Left lobe of liver (tissue), 2 donors: ENCODE data around the gene AHSG. TPM values are rescaled to one million over a fixed set of nuclear protein-coding genes. Genes with fewer than 3 reads are reported as not detected.
A peak's percentile ranks its signal among the peaks of the same experiment; 100 is the strongest.
"Not testable (repeated sequence)": the region's sequence is repeated elsewhere in the genome, so short reads cannot be mapped to it uniquely, and the experiment has no call there.

ENCODE experiments used
- ATAC-seq: fragments of 200-7000 bp; cut with Tn5 transposase; one replicate; pipeline ENCODE4 v1.9.1; 2020; ENCODE audit warnings: mild to moderate bottlenecking, moderate library complexity
- DNase-seq: peaks from one replicate; pipeline ENCODE4 v3.0.0-alpha.2; 2020; ENCODE audit warnings: low spot score
- total RNA-seq: library from RNA; stranded (reverse); gene quantifications from one replicate; pipeline ENCODE4 v1.2.1, GENCODE V29; 2021
- donor health status: DM: no; HTN: no; CAD: no; lungs with moderate emphysema.
- donor health status: DM: no; HTN: yes; CAD: no.

The AHSG gene, protein sequence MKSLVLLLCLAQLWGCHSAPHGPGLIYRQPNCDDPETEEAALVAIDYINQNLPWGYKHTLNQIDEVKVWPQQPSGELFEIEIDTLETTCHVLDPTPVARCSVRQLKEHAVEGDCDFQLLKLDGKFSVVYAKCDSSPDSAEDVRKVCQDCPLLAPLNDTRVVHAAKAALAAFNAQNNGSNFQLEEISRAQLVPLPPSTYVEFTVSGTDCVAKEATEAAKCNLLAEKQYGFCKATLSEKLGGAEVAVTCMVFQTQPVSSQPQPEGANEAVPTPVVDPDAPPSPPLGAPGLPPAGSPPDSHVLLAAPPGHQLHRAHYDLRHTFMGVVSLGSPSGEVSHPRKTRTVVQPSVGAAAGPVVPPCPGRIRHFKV
- 763 TPM for total RNA-seq

DNA sequence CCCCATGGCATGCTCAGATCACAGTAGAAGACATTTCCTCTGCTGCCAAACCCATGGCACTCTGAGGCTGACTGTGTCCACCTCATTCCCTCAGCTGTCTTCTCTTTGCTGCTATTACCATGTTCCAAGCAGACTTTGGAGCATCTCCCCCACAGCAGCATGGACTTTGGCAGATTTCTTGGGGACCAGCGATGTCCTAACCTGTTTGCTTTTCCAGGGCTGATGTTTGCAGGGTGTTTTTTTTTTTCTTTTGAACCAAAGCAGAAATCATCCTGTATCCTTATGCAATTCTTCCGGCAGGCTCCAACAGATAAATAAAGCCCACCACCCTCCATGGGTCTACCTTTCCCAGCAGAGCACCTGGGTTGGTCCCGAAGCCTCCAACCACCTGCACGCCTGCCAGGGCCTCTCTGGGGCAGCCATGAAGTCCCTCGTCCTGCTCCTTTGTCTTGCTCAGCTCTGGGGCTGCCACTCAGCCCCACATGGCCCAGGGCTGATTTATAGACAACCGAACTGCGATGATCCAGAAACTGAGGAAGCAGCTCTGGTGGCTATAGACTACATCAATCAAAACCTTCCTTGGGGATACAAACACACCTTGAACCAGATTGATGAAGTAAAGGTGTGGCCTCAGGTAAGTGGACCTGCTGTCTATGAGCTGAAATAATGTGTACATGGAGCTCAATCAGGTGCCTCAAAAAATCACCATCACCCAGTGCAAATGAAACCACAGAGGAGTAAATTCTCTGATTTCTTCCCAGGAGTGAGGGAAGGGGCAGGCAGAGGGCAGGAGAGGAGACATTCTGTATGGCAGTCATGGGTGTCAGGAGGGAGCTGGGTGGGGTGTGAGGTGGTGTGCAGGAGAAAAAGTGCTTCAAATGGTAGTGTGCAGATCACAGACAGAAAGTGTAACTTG lies at the start of gene AHSG:
Gene AHSG, plus strand, starts transcription at position 340 of the 916 bp plus-strand sequence. Its CDS starts 82 bp downstream, at position 422.
- ATAC-seq (peak; percentile 61), DNase-seq (peak; percentile 89)

GRCh38 chr3:186564586-186564985 lies 48.3 kb upstream of the AHSG start:
- no peak for ATAC-seq
- DNase-seq, result no peak

DNA sequence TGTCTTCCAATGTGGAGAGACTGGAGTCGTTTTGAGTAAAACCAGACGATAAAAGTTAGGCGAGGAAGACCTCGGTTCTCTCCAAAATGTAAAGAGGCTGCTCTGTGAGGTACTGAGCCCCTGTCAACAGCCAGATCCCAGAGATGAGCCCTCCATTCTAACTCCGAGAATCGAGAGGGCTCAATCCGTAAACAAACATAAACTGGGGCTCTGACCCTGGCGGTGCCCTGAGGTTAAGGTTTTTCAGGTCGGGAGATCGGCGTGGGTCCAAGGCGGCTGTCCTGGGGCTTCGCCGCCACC lies 46.1 kb upstream of the AHSG start:
- DNase-seq, result no peak
- peak; percentile 32 for ATAC-seq

DNA sequence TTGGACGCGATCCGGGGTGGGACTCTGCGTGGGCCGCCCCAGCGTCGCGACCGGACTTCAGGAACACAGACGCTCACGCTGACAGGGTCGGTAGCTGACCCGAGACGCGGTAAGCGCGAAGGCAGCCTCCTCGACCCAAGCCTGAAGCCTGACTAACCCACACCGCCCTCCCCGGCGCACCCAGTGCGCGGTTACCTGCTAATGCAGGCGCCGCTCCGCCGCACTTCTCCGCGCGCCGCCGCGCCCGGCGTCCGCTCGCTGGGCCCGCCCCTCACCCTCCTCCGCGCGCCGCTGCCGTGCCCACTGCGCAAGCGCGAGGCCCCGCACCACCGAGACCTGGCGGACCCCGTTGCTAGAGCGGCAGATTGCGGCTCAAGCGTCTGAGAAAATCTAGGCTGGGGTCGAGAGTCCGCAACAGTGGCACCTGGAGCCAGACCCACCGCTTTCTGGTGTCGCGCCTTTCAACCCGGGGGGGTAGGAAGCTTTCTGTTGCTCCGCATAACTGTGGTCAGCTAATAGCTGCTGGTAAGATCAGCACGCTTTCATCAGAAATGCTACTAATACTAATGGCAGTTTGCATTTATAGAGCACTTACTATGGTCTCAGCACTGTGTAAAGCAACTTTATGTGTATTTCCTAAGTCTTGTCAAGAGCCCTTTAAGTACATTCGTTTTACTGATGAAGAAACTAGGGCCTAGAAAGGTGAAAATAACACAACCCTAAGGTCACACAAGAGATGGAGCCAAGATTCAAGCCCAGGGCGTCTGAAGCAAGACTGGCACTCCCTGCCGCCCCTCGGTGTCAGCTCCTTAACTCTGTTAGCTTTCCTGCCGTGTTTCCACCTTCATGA lies 45.6 kb upstream of the AHSG start, which contains the start of gene TBCCD1:
Gene TBCCD1, minus strand, starts transcription at position 268 of the 850 bp plus-strand sequence. CDS start 3,010 bp downstream, outside the sequence.
- ATAC-seq, result peak; percentile 82
- peak; percentile 97 for DNase-seq

DNA sequence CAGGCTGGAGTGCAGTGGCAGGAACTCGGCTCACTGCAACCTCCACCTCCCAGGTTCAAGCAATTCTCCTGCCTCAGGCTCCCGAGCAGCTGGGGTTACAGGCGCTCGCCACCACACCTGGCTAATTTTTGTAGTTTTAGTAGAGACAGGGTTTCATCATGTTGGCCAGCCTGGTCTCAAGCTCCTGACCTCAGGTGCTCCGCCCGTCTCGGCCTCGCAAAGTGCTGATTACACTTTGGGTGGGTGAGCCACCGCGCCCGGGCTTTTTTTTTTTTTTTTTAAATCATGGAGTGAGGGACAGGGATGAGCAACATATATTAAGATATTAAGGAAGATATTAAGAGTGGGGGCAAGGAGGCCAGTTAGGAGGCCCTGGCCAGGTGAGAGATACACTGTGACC lies 43.5 kb upstream of the AHSG start:
- DNase-seq, result not testable (repeated sequence)

DNA sequence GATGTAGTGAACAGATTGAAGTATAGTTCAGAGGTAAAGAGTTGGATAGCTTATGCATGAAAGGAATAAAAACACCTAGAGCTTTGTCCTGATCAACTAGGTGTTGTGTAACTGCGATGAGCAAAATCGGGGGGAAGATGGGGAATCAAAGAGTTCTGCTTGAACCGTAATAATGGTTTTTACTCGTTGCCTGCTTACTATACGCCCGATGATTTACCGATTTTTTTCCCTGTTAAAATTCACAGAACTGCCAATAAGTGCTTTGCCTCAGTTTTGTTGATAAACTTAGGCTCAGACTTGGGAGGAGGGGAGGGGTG lies 43.1 kb upstream of the AHSG start:
- ATAC-seq (no peak), DNase-seq (no peak)

More for the DNA sequence above, 43.5 kb upstream of the AHSG start:
- not testable (repeated sequence) for ATAC-seq

- DNase-seq, result peak; percentile 100
- peak; percentile 81 for ATAC-seq
These were observed 42.5 kb upstream of the AHSG start, which contains the start of gene DNAJB11 for GRCh38 chr3:186570096-186570940. Gene DNAJB11, plus strand, starts transcription at chr3:186570720. Its CDS starts 178 bp downstream, at chr3:186570898.

GRCh38 chr3:186570941-186571643 lies 41.8 kb upstream of the AHSG start:
- DNase-seq (no peak), ATAC-seq (no peak)

DNA sequence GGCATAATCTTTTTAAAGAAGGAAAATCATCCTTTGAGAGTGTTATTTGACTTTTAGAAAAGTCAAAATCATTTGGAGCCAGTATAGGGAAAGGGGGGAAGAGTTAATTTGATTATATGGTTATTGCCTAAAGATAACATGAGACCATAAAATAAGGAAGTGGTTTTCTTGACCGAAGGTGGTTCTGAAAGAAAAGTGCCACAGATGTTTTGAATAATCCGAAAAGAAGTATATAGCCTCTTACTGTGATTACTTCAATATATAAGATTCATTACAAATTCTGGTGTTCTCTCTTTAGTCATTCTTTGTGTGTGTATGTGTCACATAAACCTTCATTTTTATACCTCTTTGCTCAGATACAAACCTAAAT lies 41.2 kb upstream of the AHSG start:
- ATAC-seq (no peak), DNase-seq (no peak)

DNA sequence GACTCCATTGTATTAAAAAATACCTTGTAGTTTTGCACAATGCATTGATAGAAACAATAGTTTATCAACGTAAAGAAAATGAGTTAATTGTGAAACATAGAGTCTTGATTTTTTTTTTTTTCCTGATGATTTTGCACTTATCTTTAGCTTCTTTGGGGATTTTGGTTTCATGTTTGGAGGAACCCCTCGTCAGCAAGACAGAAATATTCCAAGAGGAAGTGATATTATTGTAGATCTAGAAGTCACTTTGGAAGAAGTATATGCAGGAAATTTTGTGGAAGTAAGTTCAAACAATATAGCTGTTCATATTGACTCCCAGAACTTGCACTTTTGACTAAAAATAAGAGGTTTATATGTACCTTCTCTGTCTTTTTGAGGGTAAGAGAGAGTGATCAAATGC lies 35.3 kb upstream of the AHSG start:
- ATAC-seq (no peak), DNase-seq (no peak)

- ATAC-seq, result no peak
These were observed 32.1 kb upstream of the AHSG start for GRCh38 chr3:186580785-186581184.

DNA sequence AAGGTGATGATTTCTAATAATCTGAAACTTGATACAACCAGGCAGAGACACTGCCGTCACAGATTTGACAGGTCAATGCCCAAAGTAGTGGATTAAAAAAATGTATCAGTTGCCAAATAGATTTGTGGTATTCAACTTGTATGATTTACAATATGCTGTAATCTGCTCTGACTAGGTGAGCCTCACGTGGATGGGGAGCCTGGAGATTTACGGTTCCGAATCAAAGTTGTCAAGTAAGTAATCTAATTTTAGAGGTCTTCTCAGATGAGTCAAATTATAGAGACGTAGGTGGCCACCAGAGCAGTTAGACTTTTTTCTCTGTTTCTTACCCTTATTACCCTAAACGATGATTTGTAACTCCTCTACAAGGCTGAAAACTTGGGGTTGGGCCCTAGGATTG lies 30.3 kb upstream of the AHSG start:
- ATAC-seq (no peak), DNase-seq (no peak)

More at GRCh38 chr3:186580785-186581184, 32.1 kb upstream of the AHSG start:
- no peak for DNase-seq

GRCh38 chr3:186583831-186584230 lies 29.0 kb upstream of the AHSG start:
- ATAC-seq (no peak), DNase-seq (no peak)

- not testable (repeated sequence) for ATAC-seq, DNase-seq
These were observed 26.6 kb upstream of the AHSG start for GRCh38 chr3:186586245-186586644.

DNA sequence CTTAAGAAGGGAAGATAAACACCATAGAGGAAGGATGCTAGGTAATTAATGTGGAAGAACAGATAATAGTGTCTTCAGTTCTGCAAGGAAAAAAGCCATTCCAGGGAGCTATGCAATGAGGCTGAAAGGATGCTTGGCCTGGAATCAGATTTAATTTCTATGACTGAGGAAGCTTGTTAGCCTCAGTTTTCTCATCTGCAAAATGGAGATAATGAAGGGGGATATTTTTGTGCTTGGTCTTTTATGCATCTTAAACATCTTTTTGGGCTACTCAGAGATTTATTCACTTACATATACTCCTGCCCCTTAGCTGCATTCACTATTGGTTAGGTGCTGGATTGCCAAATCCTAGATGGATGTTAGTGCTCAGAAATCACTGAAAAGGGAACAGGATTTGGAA lies 25.7 kb upstream of the AHSG start:
- DNase-seq (no peak), ATAC-seq (no peak)

DNA sequence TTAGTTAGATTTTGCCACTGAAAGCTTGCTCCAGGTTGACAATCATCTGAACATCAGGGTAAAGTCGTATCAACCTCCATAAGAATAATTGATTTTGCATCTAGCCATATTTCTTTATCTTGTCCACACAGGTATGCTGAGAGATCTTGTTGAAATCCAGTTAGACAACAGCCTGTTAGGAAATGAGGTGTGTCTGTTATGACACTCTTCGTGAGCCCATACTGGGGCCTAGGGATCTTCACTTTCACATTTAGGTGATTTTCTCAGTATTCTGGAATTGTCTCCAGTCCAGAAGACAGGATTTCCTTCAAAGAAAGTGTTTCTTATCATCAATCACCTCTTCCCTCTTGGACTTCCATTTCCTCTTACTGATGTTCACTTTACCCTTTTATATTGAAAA lies 24.2 kb upstream of the AHSG start:
- no peak for DNase-seq
- ATAC-seq, result peak; percentile 18

GRCh38 chr3:186589121-186589520 lies 23.7 kb upstream of the AHSG start:
- DNase-seq (no peak), ATAC-seq (peak; percentile 74)

GRCh38 chr3:186589856-186590579 lies 22.8 kb upstream of the AHSG start:
- peak; percentile 16 for ATAC-seq
- no peak for DNase-seq
